ENCODE measurements around the gene HIKESHI. TPM values are rescaled to one million over a fixed set of nuclear protein-coding genes. Genes with fewer than 3 reads are reported as not detected.

HIKESHI gene
- total RNA-seq, 4 donors from 2014 or later: 33.0 to 58.4 (median 43.1) TPM

GRCh38 chr11:86278226-86278625 is 23.8 kb upstream of the HIKESHI start:
- TF ChIP-seq, protein P1, sequence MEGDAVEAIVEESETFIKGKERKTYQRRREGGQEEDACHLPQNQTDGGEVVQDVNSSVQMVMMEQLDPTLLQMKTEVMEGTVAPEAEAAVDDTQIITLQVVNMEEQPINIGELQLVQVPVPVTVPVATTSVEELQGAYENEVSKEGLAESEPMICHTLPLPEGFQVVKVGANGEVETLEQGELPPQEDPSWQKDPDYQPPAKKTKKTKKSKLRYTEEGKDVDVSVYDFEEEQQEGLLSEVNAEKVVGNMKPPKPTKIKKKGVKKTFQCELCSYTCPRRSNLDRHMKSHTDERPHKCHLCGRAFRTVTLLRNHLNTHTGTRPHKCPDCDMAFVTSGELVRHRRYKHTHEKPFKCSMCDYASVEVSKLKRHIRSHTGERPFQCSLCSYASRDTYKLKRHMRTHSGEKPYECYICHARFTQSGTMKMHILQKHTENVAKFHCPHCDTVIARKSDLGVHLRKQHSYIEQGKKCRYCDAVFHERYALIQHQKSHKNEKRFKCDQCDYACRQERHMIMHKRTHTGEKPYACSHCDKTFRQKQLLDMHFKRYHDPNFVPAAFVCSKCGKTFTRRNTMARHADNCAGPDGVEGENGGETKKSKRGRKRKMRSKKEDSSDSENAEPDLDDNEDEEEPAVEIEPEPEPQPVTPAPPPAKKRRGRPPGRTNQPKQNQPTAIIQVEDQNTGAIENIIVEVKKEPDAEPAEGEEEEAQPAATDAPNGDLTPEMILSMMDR (IDR thresholded peaks at IDR 0.05; ENCODE audit: low read depth): no peak

DNA sequence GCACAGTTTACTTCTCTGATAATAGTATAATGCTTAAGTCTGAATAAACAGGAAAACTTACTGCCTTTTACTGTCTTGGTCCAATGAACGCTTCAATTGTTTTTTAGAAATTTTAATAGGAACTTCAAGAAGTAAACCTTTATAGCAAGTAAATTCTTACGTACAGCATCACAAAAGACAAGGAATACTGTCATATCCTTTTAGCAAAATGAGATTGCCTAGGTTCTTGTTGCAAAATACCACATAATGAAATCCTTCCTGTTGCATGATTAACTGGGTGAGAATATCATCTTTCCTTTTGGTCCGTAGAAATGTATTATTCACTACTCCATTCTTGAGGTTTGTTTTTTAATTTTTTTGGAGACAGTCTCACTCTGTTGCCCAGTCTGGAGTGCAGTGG is 22.3 kb upstream of the HIKESHI start:
- TF ChIP-seq, protein P1 (IDR thresholded peaks at IDR 0.05; ENCODE audit: low read depth): no peak

DNA sequence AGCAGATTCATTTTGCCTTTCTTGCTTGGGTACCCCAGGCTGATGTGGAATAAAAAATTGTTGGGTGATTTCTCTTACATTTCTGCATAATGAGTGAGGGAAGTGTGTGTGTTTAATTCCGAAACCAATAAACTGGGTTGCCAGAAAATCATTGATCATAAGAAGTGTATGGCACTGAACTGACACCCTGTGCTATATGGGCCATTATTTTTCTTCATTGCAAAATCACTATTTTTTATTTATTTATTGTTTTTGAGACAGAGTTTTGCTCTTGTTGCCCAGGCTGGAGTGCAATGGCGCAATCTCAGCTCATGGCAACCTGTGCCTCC is 14.6 kb upstream of the HIKESHI start:
- TF ChIP-seq, protein P1 (IDR thresholded peaks at IDR 0.05; ENCODE audit: low read depth): no peak

GRCh38 chr11:86288776-86289507 is 13.1 kb upstream of the HIKESHI start:
- TF ChIP-seq, protein P1 (IDR thresholded peaks at IDR 0.05; ENCODE audit: low read depth): no peak

DNA sequence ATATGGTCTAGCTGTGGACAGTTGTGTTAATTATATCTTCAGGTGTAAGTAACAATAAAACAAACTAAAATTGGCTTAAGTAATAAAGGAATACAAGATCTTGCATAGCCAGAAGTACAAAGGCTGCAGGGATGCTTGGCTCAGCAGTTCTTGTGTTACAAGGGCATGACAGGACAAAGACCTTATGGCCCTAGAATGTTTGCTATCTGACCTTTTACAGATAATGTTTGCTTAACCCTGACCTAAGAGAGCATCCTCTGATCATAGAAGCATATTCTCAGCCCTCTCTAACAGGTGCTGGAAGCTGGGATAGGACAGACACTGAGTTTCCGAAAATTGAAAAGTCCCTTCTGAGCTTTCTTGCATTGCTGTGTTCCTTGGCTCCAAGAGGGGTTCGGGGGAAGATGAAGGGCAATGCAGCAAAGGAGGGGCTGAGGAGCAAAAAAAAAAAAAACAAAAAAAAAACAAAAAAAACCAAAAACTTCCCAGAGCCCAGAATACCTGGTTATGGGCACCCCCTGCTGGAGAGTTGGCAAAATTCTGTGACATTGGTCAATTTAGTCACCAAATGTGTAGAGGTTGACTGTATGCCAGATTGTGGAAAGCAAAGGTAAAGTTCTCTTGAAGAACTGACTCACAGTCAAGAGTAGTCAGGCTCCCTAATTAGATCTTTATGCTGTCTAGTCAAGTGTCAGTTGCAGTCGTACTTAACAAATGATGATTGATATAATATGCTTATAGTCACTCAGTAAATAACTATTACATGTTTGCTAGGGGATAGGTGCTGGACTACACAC is 10.4 kb upstream of the HIKESHI start:
- TF ChIP-seq, protein P1 (IDR thresholded peaks at IDR 0.05; ENCODE audit: low read depth): no peak

DNA sequence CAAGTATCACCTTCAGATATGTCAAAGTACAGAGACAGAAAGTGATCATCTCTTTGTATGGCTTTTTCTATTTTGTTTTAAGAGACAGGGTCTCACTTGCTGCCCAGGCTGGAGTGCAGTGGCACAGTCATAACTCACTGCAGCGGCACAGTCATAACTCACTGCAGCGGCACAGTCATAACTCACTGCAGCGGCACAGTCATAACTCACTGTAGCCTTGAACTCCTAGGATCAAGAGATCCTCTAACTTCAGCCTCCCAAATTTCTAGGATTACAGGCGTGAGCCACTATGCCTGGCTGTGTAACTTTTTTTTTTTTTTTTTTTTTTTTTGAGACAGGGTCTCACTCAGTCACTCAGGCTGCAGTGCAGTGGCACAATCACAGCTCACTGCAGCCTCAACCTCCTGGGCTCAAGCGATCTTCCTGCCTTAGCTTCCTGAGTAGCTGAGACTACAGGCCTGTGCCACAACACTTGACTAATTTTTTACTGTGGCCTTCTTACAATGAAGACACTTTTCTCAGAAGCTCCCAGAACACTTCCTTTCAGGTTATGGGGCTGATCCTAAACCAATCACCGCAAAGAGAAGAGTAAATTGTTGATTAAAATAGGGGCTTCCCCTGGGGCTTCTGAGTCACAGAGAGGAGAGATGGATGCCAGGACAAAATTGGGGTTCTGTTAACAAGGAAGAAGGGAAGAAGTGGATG is 9.0 kb upstream of the HIKESHI start:
- TF ChIP-seq, protein P1 (IDR thresholded peaks at IDR 0.05; ENCODE audit: low read depth): no peak

DNA sequence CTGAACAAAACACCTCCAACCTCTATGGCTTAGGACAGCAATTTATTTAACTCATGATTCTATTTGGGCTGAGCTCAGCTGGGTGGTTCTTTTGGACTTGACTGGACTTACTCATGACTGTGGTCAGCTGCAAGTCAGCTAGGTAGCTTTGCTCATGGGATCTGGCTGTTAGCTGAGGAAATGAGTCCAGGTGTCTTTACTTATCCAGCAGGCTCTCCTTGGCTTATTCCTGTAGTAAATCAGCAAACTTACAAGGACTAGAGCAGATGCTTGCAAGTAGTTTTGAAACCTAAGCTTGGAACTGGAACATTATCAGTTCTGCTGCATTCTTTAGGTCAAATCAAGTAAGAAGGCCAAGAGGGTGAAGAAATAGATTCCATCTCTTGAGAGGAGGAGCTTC is 8.0 kb upstream of the HIKESHI start:
- TF ChIP-seq, protein P1 (IDR thresholded peaks at IDR 0.05; ENCODE audit: low read depth): no peak

Data from subcutaneous adipose tissue (tissue), 4 donors.